ENCODE measurements around the gene RINL. TPM values are rescaled to one million over a fixed set of nuclear protein-coding genes. Genes with fewer than 3 reads are reported as not detected.

RINL gene
- 5.2 and 5.3 TPM in 2 replicates for total RNA-seq (2014; rRNA removed; shearing (Covaris generic))
- 9.2 and 9.7 TPM in 2 replicates for polyA plus RNA-seq (2015; cell fraction: cytosol; rRNA removed)
- 11.8 and 14.0 TPM in 2 replicates for polyA plus RNA-seq (2015; cell fraction: nucleus; rRNA removed)

- DNase-seq (ENCODE audit: low read depth), result no peak
Measured at GRCh38 chr19:38877781-38878574, at the start of gene RINL. Gene RINL, minus strand, starts transcription at chr19:38878275. Its CDS starts 1,533 bp downstream, at chr19:38876742.

- no peak for DNase-seq (ENCODE audit: low read depth)
Measured at GRCh38 chr19:38924388-38924787, 46.3 kb upstream of the RINL start.

DNA sequence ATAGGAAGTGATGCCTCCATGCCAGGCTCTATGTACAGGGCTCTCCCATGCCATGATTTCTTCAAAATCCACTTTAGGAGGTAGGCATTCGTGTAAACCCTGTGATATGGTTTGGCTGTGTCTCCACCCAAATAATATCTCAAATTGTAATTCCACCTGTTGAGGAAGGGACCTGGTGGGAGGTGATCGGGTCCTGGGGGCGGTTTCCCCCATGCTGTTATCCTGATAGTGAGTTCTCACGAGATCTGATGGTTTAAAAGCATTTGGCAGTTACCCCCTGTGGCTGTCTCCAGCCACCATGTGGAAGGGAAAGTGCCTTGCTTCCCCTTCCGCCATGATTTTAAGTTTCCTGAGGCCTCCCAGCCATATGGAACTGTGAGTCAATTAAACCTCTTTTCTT, 44.4 kb upstream of the RINL start:
- no peak for DNase-seq (ENCODE audit: low read depth)

DNA sequence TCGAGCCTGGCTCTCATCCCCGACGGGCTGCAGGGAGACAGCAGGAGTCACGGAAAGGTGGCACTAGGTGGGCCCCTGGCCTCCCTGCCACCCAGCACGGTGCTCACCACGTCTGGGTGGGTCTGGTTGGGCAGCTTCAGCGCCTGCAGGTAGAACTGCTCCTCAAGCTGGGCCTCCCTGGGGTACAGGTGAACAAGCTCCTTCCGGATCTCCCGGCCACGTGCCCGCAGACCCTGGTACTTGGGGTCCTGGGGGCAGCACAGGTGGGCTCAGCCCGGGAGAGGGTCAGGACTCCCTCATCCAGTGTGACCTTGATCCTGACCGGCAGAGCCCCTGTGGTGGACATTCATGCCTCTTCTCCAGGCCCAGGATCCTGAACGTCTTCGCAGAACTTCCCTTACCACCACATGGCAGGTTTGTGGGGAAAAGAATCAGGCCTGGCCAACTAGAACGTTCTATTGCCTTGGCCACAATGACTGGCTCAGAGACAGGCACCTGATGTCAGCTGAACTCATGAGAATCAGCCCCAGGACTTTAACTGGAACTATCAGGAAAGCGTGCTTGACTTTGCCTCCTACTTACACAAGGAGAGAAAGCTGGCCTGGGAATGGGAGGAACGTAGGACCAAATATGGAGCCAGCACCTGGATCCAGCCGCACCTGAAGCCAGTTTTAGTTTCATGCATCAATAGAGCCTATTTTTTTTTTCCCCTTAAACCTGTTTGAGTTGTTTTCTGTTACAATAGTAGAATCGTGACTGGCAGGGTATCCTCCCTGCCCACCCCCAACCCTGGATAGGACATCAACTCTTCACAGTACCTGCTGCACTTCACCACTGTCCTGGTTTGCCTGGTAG, 43.6 kb upstream of the RINL start:
- no peak for DNase-seq (ENCODE audit: low read depth)

GRCh38 chr19:38920602-38921419, 42.7 kb upstream of the RINL start:
- no peak for DNase-seq (ENCODE audit: low read depth)

DNA sequence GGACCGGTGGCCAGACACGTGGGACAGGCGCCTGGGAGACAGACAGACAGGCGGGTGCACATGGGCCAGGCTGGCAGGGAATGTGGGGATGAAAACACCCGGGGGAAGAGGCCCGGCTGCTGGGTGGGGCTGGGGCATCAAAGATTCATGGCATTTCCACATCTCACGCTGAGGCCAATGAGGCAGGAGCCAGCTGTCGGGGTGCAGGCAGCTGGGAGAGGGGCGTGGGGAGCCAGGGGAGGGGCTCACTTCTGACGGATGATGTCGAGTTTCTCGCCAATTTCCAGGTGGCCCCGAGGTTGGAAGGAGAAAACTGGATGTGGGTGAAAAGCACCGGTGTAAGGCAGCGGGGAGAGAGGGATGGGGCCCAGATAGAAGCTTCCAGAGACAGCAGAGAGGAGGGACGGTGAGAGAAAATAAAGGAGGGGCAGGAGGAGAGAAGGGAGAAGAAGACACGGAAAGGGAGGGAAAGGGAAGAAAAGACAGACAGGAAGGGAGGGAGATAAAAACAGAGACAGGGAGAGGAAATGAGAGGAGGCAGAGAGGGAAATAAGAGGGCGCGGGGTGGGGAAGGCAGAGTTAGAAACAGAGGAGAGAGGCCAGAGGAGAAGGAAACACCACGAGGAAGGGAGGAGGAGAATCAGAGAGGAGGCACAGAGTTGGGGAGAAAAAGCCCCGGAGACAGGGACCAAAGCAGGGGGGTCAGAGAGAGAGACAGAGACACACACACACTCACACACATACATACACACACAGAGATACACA, 41.9 kb upstream of the RINL start:
- no peak for DNase-seq (ENCODE audit: low read depth)

DNA sequence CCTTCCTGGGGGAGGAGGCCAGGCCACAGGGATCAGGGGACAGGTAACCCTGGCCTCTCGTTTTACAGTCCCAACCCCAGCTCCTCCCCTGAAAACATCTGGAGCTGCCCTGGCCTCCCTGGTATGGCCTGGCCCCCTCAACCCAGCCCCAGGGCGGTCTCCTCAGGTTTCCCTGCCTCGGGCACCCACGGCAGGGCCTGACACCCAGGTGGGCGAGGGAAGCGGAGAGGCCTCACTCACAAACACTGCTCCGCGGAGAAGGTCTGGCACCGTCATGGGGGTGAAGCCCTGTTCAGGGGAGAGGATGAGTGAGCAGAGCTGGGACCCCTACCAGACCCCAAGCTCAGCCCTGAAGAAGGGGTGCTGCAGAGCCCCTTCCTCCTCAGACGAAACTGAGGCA, 40.5 kb upstream of the RINL start:
- no peak for DNase-seq (ENCODE audit: low read depth)

DNA sequence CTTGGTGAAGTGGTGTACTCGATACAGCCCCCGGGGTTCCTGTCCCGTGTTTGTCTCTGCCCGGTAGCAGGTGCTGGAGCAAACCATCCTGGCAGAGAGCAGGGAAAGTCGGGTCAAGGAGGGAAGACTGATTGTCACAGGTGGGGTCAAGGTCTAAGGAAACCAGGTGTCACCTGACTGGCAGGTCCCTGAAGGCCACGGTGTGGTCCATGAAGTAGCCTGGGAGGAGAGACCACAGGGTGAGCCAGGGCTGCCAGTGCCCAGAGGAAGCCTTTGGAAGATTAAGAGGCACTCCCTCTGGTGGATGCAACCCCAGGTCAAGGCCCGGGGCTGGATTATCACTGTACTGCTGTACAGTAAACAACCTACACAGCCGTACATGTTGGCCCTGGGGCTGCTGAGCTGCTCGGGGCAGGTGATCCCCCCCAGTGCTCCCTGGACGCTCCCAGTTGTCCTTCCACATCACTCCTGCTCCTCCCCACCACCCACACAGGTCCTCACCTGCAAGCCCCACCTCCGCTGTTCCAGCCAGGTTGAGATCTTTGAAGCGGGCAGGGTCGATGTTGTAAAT, 39.9 kb upstream of the RINL start:
- no peak for DNase-seq (ENCODE audit: low read depth)

DNA sequence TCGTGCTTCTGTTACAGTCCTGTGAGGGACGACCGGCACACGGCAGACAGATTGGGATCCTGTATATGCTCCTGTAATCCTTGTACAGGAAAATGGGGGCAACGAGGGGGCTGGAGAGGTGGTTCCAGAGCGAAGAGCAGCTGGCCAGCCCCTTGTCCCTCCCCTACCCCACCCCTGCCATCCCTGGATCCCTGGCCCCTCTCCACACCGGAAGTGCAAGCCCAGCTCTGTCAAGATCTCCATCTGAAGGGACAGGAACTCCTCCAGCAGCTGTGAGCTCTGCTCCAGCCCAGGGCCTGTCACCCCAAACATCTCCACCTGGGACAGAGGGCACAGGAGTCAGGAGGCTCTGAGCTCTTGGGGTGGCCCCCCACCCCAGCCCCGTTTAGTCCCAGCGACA, 39.4 kb upstream of the RINL start:
- no peak for DNase-seq (ENCODE audit: low read depth)

GRCh38 chr19:38915329-38916321, 37.5 kb upstream of the RINL start:
- DNase-seq (ENCODE audit: low read depth), result no peak

GRCh38 chr19:38913958-38914357, 35.9 kb upstream of the RINL start:
- DNase-seq (ENCODE audit: low read depth), result no peak

GRCh38 chr19:38912600-38913514, 34.8 kb upstream of the RINL start:
- DNase-seq (ENCODE audit: low read depth), result no peak

GRCh38 chr19:38911388-38912001, 33.4 kb upstream of the RINL start:
- DNase-seq (ENCODE audit: low read depth), result no peak

- no peak for DNase-seq (ENCODE audit: low read depth)
Measured at GRCh38 chr19:38910488-38910887, 32.4 kb upstream of the RINL start.

GRCh38 chr19:38908911-38909310, 30.8 kb upstream of the RINL start:
- DNase-seq (ENCODE audit: low read depth), result no peak

DNA sequence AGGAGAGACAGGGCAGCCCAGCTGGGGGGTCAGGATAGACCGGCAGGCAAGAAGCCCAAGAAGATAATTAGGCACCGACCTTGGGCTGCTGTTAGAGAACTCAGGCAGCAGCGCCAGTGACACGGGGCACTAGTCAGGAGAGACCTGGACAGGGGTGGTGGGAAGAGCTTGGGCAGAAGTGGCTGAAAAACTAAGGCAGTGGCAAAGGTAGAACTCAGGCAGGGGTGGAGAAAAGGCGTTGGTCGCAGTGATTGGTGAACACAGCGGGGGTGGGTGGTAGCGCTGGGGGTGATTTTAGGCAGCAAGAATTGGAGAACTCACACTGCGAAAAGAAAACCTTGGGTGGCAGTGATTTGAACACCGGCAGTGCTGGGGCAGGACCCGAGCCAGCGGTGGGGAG, 29.6 kb upstream of the RINL start:
- DNase-seq (ENCODE audit: low read depth), result no peak

- DNase-seq (ENCODE audit: low read depth), result no peak
Measured at GRCh38 chr19:38907227-38907626, 29.2 kb upstream of the RINL start.

DNA sequence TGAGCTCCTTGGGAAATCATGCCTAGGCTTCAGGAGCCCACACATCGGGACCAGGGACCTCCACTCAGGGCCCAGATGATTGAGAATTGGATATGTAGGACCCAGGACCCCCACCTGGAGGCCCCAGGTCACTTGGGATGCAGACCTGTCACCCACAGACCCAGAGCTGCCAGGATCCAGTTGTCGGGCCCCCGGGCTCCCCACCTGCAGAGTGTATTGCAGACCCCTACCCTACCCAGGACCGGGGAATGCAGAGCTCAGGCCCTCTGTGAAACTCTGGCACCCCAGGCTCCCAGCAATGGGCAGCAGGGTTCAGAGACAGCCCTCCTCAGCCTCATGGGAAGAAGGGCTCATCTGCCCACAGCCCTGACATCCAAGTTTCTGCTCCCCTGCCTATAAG, 27.5 kb upstream of the RINL start:
- DNase-seq (ENCODE audit: low read depth), result no peak
